Neuronal stem cell (in vitro differentiated cells): ENCODE data around the gene SMIM43.

ENCODE experiments used
- DNase-seq: peaks from one replicate; pipeline ENCODE4 v3.0.0-alpha.2; 2013; ENCODE audit warnings: low spot score
- H2AFZ ChIP-seq: one replicate; pipeline ENCODE4 v1.6.1; 2013; ENCODE audit warnings: mild to moderate bottlenecking, low read length, inconsistent platforms
- H2AK5ac ChIP-seq: 2 replicates; pipeline ENCODE4 v1.6.1; 2013; ENCODE audit warnings: low read depth, mild to moderate bottlenecking, inconsistent platforms, low read length, moderate library complexity, mixed read lengths
- H2BK120ac ChIP-seq: 2 replicates; pipeline ENCODE4 v1.6.1; 2013; ENCODE audit warnings: low read depth, mild to moderate bottlenecking, inconsistent platforms, low read length, moderate library complexity, mixed read lengths
- H2BK12ac ChIP-seq: one replicate; pipeline ENCODE4 v1.6.1; 2013; ENCODE audit warnings: low read length, inconsistent platforms
- H2BK15ac ChIP-seq: 2 replicates; pipeline ENCODE4 v1.6.1; 2013; ENCODE audit warnings: mild to moderate bottlenecking, low read length, inconsistent platforms, mixed read lengths
- H2BK5ac ChIP-seq: one replicate; pipeline ENCODE4 v1.6.1; 2013; ENCODE audit warnings: inconsistent platforms, mild to moderate bottlenecking, low read length, moderate library complexity
- H3K14ac ChIP-seq: one replicate; pipeline ENCODE4 v1.6.1; 2013; ENCODE audit warnings: low read length, inconsistent platforms
- H3K18ac ChIP-seq: 2 replicates; pipeline ENCODE4 v1.6.1; 2013; ENCODE audit warnings: low read length, inconsistent platforms
- H3K23ac ChIP-seq: 2 replicates; pipeline ENCODE4 v1.6.1; 2013; ENCODE audit warnings: low read depth, mild to moderate bottlenecking, mixed read lengths, low read length, inconsistent platforms; ENCODE audit not compliant: poor library complexity
- H3K27ac ChIP-seq: replicated peaks from 3 replicates; pipeline ENCODE4 v1.5.1; 2013; ENCODE audit warnings: low read length, inconsistent platforms
- H3K27me3 ChIP-seq, 3 experiments: 2 replicates each; pipeline ENCODE4 v1.6.1; 2013; ENCODE audit warnings: low read length in 3 of 3, mild to moderate bottlenecking in 2 of 3, inconsistent platforms in 1 of 3, low read depth in 1 of 3, mixed read lengths in 1 of 3, moderate library complexity in 1 of 3; ENCODE audit not compliant: control insufficient read depth in 3 of 3, insufficient read depth in 3 of 3
- H3K36me3 ChIP-seq, 2 donors: replicated peaks in 1 of 2; 2 replicates each; pipeline ENCODE4 v1.6.1; 2013; ENCODE audit warnings: low read length in 2 of 2; ENCODE audit not compliant: control insufficient read depth in 2 of 2, insufficient read depth in 2 of 2
- H3K4ac ChIP-seq: 2 replicates; pipeline ENCODE4 v1.6.1; 2013; ENCODE audit warnings: inconsistent platforms, mild to moderate bottlenecking, low read length, moderate library complexity
- H3K4me1 ChIP-seq, 2 donors: 1 replicate in 1 of 2; 2 replicates in 1 of 2; pipeline ENCODE4 v1.6.1; 2013; ENCODE audit warnings: low read length in 2 of 2, low read depth in 1 of 2; ENCODE audit not compliant: control insufficient read depth in 2 of 2, insufficient read depth in 1 of 2
- H3K4me2 ChIP-seq: one replicate; pipeline ENCODE4 v1.6.1; 2013; ENCODE audit warnings: mild to moderate bottlenecking, low read length, inconsistent platforms; ENCODE audit not compliant: insufficient read depth, poor library complexity, severe bottlenecking
- H3K4me3 ChIP-seq, 2 donors: 2 replicates each; pipeline ENCODE4 v1.5.1; 2013; ENCODE audit warnings: low read length in 2 of 2, mild to moderate bottlenecking in 2 of 2, inconsistent platforms in 1 of 2, moderate library complexity in 1 of 2
- H3K79me1 ChIP-seq: one replicate; pipeline ENCODE4 v1.6.1; 2013; ENCODE audit warnings: low read depth, mild to moderate bottlenecking, inconsistent platforms, low read length, moderate library complexity
- H3K9ac ChIP-seq: one replicate; pipeline ENCODE4 v1.6.1; 2013; ENCODE audit warnings: mild to moderate bottlenecking, low read depth, low read length, inconsistent platforms; ENCODE audit not compliant: poor library complexity
- H3K9me3 ChIP-seq, 2 donors: replicated peaks in 1 of 2; 2 replicates each; pipeline versions ENCODE3 to v1.6.1; 2013; ENCODE audit warnings: low read length in 2 of 2, mild to moderate bottlenecking in 2 of 2, inconsistent platforms in 1 of 2, low read depth in 1 of 2, mixed read lengths in 1 of 2, moderate library complexity in 1 of 2; ENCODE audit not compliant: control insufficient read depth in 2 of 2, insufficient read depth in 1 of 2
- H4K8ac ChIP-seq: one replicate; pipeline ENCODE4 v1.6.1; 2013; ENCODE audit warnings: low read depth, mild to moderate bottlenecking, inconsistent platforms, low read length, moderate library complexity
- H4K91ac ChIP-seq: one replicate; pipeline ENCODE4 v1.6.1; 2013; ENCODE audit warnings: low read length, low read depth, mild to moderate bottlenecking, inconsistent platforms; ENCODE audit not compliant: poor library complexity
- WGBS, 2 donors: extraction: QIAGEN DNeasy Blood & Tissue Kit; methylation state at CpG; one replicate each; pipeline ENCODE4 v1.1.7; 2013; ENCODE audit warnings: missing lambda C conversion rate in 2 of 2, mixed read lengths in 1 of 2; ENCODE audit not compliant: insufficient read length in 2 of 2, insufficient replicate concordance in 1 of 2; ENCODE audit errors: extremely low coverage in 2 of 2; 5-methylcytosine and 5-hydroxymethylcytosine counted together

Gene SMIM43

GRCh38 chr4:121726642-121727268 is 38.2 kb downstream of the SMIM43 start:
- Histone ChIP-seq H2BK12ac (no peak overlapping the region), H2BK5ac (no peak overlapping the region), H3K36me3 (no peaks in the 10 kb centered on the region), H3K4me1 (no peaks in the 10 kb centered on the region), H3K4me2 (no peak overlapping the region), H3K18ac (no peak overlapping the region), H3K27me3 (no peaks in the 10 kb centered on the region), H3K23ac (no peak overlapping the region), H4K91ac (no peak overlapping the region), H3K9me3 (no peaks in the 10 kb centered on the region), H3K4me3 (no peak overlapping the region), H3K27ac (no peak overlapping the region), H3K14ac (no peak overlapping the region), H3K4ac (no peak overlapping the region), H2BK15ac (no peak overlapping the region), H2AK5ac (no peak overlapping the region), H2AFZ (no peak overlapping the region), H3K79me1 (no peaks in the 10 kb centered on the region), H2BK120ac (no peak overlapping the region), H4K8ac (no peak overlapping the region), H3K9ac (no peak overlapping the region)
- WGBS, 2 donors, result no CpG with 5 or more reads among the region's 3 CpGs
- DNase-seq, result peak; percentile 44

GRCh38 chr4:121724671-121725070 is 40.3 kb downstream of the SMIM43 start:
- Histone ChIP-seq H3K14ac (no peak overlapping the region), H3K4me3 (no peak overlapping the region), H3K18ac (no peak overlapping the region), H3K9me3 (no peaks in the 10 kb centered on the region), H3K27ac (no peak overlapping the region), H3K4me1 (no peaks in the 10 kb centered on the region), H2AK5ac (no peak overlapping the region), H2BK15ac (no peak overlapping the region), H3K4me2 (no peak overlapping the region), H2BK120ac (no peak overlapping the region), H3K4ac (no peak overlapping the region), H3K27me3 (no peaks in the 10 kb centered on the region), H2BK5ac (no peak overlapping the region), H3K79me1 (no peaks in the 10 kb centered on the region), H2BK12ac (no peak overlapping the region), H2AFZ (no peak overlapping the region), H4K91ac (no peak overlapping the region), H4K8ac (no peak overlapping the region), H3K9ac (no peak overlapping the region), H3K23ac (no peak overlapping the region), H3K36me3 (no peaks in the 10 kb centered on the region)
- no peak for DNase-seq
- WGBS, 2 donors, result no CpG with 5 or more reads among the region's 1 CpG

GRCh38 chr4:121721700-121722099 is 43.3 kb downstream of the SMIM43 start:
- no peak overlapping the region for H2BK12ac ChIP-seq
- no peak overlapping the region for H2BK120ac ChIP-seq
- no peak overlapping the region for H3K27ac ChIP-seq
- H3K27me3 ChIP-seq, result no peaks in the 10 kb centered on the region
- H3K36me3 ChIP-seq, result no peaks in the 10 kb centered on the region
- no peak overlapping the region for H3K4ac ChIP-seq
- H3K9me3 ChIP-seq, result no peaks in the 10 kb centered on the region
- H2AFZ ChIP-seq, result no peak overlapping the region
- no peak overlapping the region for H4K91ac ChIP-seq
- no peak overlapping the region for H3K4me2 ChIP-seq
- no peak overlapping the region for H2AK5ac ChIP-seq
- H3K4me3 ChIP-seq, result no peak overlapping the region
- no peak overlapping the region for H3K23ac ChIP-seq
- no peak for DNase-seq
- no peak overlapping the region for H3K18ac ChIP-seq
- H2BK15ac ChIP-seq, result no peak overlapping the region
- WGBS, 2 donors, result no CpG with 5 or more reads among the region's 1 CpG
- no peak overlapping the region for H3K14ac ChIP-seq
- no peaks in the 10 kb centered on the region for H3K79me1 ChIP-seq
- H3K9ac ChIP-seq, result no peak overlapping the region
- H4K8ac ChIP-seq, result no peak overlapping the region
- no peak overlapping the region for H2BK5ac ChIP-seq
- H3K4me1 ChIP-seq, result no peaks in the 10 kb centered on the region

GRCh38 chr4:121720109-121720508 is 44.9 kb downstream of the SMIM43 start:
- H3K4ac ChIP-seq, result no peak overlapping the region
- H2AFZ ChIP-seq, result no peak overlapping the region
- no peak overlapping the region for H2BK12ac ChIP-seq
- DNase-seq, result no peak
- no peak overlapping the region for H4K91ac ChIP-seq
- no peak overlapping the region for H2AK5ac ChIP-seq
- no peak overlapping the region for H3K9ac ChIP-seq
- no peak overlapping the region for H2BK5ac ChIP-seq
- no peak overlapping the region for H3K14ac ChIP-seq
- no peak overlapping the region for H3K23ac ChIP-seq
- H3K9me3 ChIP-seq, result no peaks in the 10 kb centered on the region
- H3K27me3 ChIP-seq, result no peaks in the 10 kb centered on the region
- H3K18ac ChIP-seq, result no peak overlapping the region
- WGBS, 2 donors, result no CpG with 5 or more reads among the region's 1 CpG
- H3K4me3 ChIP-seq, result no peak overlapping the region
- no peak overlapping the region for H3K4me2 ChIP-seq
- no peak overlapping the region for H2BK120ac ChIP-seq
- no peaks in the 10 kb centered on the region for H3K4me1 ChIP-seq
- H2BK15ac ChIP-seq, result no peak overlapping the region
- no peaks in the 10 kb centered on the region for H3K79me1 ChIP-seq
- no peak overlapping the region for H4K8ac ChIP-seq
- no peaks in the 10 kb centered on the region for H3K36me3 ChIP-seq
- H3K27ac ChIP-seq, result no peak overlapping the region
